Measurements from ENCODE around the gene TRAF3IP3.

The TRAF3IP3 gene

GRCh38 chr1:209766051-209766450 lies 10.2 kb downstream of the TRAF3IP3 start:
- TF ChIP-seq TAF1 (IDR thresholded peaks at IDR 0.05; ENCODE audit: low read depth) = no peak
- no peak for TF ChIP-seq USF1 (IDR thresholded peaks at IDR 0.05)
- TF ChIP-seq RAD21 (IDR thresholded peaks at IDR 0.05; ENCODE audit: low read depth) = no peak
- no peak for TF ChIP-seq TCF12 (IDR thresholded peaks at IDR 0.05; ENCODE audit: low read depth)
- no peak for TF ChIP-seq YY1 (IDR thresholded peaks at IDR 0.05; ENCODE audit: low read depth)
- no peak for TF ChIP-seq EP300 (IDR thresholded peaks at IDR 0.05; ENCODE audit: borderline replicate concordance)
- TF ChIP-seq FOXM1 (IDR thresholded peaks at IDR 0.05; ENCODE audit: borderline replicate concordance, low read depth) = no peak
- no peak for TF ChIP-seq CEBPB (IDR thresholded peaks at IDR 0.05)
- TF ChIP-seq CREB1 (IDR thresholded peaks at IDR 0.05; ENCODE audit: low read depth) = no peak
- TF ChIP-seq MAX (IDR thresholded peaks at IDR 0.05) = no peak
- no peak for TF ChIP-seq EGR1 (IDR thresholded peaks at IDR 0.05)
- no peak for TF ChIP-seq ZBTB7A (IDR thresholded peaks at IDR 0.05; ENCODE audit: low read depth)
- TF ChIP-seq NFIC (IDR thresholded peaks at IDR 0.05) = no peak
- no peak for TF ChIP-seq REST (IDR thresholded peaks at IDR 0.05; ENCODE audit: low read depth)
- no peak for TF ChIP-seq TEAD4 (IDR thresholded peaks at IDR 0.05)

- TF ChIP-seq TAF1 (IDR thresholded peaks at IDR 0.05; ENCODE audit: low read depth) (no peak), NFIC (IDR thresholded peaks at IDR 0.05) (no peak), CEBPB (IDR thresholded peaks at IDR 0.05) (no peak), REST (IDR thresholded peaks at IDR 0.05; ENCODE audit: low read depth) (no peak), MAX (IDR thresholded peaks at IDR 0.05) (no peak), TCF12 (IDR thresholded peaks at IDR 0.05; ENCODE audit: low read depth) (no peak)
Observed at GRCh38 chr1:209767096-209767495, 11.2 kb downstream of the TRAF3IP3 start.

- TF ChIP-seq NFIC (IDR thresholded peaks at IDR 0.05) (no peak), TCF12 (IDR thresholded peaks at IDR 0.05; ENCODE audit: low read depth) (no peak), EP300 (IDR thresholded peaks at IDR 0.05; ENCODE audit: borderline replicate concordance) (no peak), TAF1 (IDR thresholded peaks at IDR 0.05; ENCODE audit: low read depth) (no peak), CEBPB (IDR thresholded peaks at IDR 0.05) (no peak), YY1 (IDR thresholded peaks at IDR 0.05; ENCODE audit: low read depth) (no peak), REST (IDR thresholded peaks at IDR 0.05; ENCODE audit: low read depth) (no peak), EGR1 (IDR thresholded peaks at IDR 0.05) (no peak), MAX (IDR thresholded peaks at IDR 0.05) (no peak), TEAD4 (IDR thresholded peaks at IDR 0.05) (no peak), FOXM1 (IDR thresholded peaks at IDR 0.05; ENCODE audit: borderline replicate concordance, low read depth) (no peak), RAD21 (IDR thresholded peaks at IDR 0.05; ENCODE audit: low read depth) (no peak)
Observed at GRCh38 chr1:209767706-209768105, 11.9 kb downstream of the TRAF3IP3 start.

- no peak for TF ChIP-seq EGR1 (IDR thresholded peaks at IDR 0.05)
- TF ChIP-seq FOXM1 (IDR thresholded peaks at IDR 0.05; ENCODE audit: borderline replicate concordance, low read depth) = no peak
- TF ChIP-seq CEBPB (IDR thresholded peaks at IDR 0.05) = no peak
- no peak for TF ChIP-seq TAF1 (IDR thresholded peaks at IDR 0.05; ENCODE audit: low read depth)
- TF ChIP-seq TEAD4 (IDR thresholded peaks at IDR 0.05) = no peak
- TF ChIP-seq TCF12 (IDR thresholded peaks at IDR 0.05; ENCODE audit: low read depth) = no peak
- no peak for TF ChIP-seq REST (IDR thresholded peaks at IDR 0.05; ENCODE audit: low read depth)
- no peak for TF ChIP-seq USF1 (IDR thresholded peaks at IDR 0.05)
- no peak for TF ChIP-seq RAD21 (IDR thresholded peaks at IDR 0.05; ENCODE audit: low read depth)
- no peak for TF ChIP-seq YY1 (IDR thresholded peaks at IDR 0.05; ENCODE audit: low read depth)
- TF ChIP-seq MAX (IDR thresholded peaks at IDR 0.05) = no peak
- no peak for TF ChIP-seq ZBTB7A (IDR thresholded peaks at IDR 0.05; ENCODE audit: low read depth)
- no peak for TF ChIP-seq EP300 (IDR thresholded peaks at IDR 0.05; ENCODE audit: borderline replicate concordance)
- no peak for TF ChIP-seq NFIC (IDR thresholded peaks at IDR 0.05)
- no peak for TF ChIP-seq CREB1 (IDR thresholded peaks at IDR 0.05; ENCODE audit: low read depth)
Observed at GRCh38 chr1:209768354-209768774, 12.5 kb downstream of the TRAF3IP3 start.
